ENCODE data around the gene MYCN.

The MYCN gene

DNA sequence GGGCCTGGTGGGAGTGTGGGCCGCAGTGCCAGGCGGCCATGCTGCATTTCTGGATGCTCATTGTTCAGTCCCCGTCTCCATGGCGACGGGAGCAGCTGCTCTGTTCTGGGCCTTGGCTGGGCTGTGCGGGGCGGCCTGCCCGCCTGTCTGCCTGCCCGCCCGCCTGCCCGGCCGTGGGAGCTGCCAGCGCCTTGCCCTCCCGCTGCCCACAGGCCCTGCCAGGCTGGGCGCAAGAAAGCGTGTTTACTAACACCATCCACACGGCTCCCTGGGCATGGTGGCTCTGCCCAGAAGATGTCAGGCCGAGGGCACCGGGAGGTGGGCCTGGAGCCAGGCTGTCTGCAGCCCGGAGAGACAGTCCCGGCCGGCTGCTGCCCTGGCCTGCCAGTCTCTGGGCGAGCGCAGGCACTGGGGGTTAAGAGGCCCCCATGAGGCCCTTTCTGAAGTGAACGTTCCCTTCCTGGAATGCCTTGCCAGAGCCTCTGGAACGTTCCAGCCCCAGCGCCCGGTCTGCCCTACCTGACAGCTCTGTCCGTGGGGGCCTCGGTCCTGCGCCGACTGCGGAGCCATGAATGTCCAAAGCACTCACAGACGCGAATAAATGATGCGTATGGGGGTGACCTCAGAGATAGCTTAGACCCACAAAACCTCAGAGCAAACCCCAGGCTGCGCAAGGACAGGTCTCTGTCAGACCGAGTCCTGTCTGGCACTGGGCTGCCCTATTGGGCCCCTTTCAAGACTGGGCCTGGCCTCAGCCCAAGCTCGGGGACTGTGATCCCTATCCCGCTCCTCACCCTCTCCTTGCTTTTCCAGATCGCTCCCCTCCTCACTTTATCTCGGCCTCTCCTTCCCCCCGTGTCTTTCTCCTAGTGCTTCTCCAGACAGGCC lies 44.3 kb downstream of the MYCN start:
- no peak overlapping the region for H3K4me2 ChIP-seq (ENCODE audit: low read depth, low read length, poor library complexity, severe bottlenecking)
- H3K9me3 ChIP-seq (ENCODE audit: insufficient read depth, low read length) = no peaks in the 10 kb centered on the region
- H3K9ac ChIP-seq (ENCODE audit: low read length) = no peak overlapping the region
- no peaks in the 10 kb centered on the region for H3K79me2 ChIP-seq (ENCODE audit: insufficient read depth, low read length)
- no peaks in the 10 kb centered on the region for H3F3A ChIP-seq (ENCODE audit: insufficient read depth)
- H3K27me3 ChIP-seq (ENCODE audit: low read length) = no peaks in the 10 kb centered on the region
- H2AFZ ChIP-seq (ENCODE audit: low read depth, low read length, severe bottlenecking) = no peak overlapping the region
- H3K36me3 ChIP-seq (ENCODE audit: low read length) = no peaks in the 10 kb centered on the region
- TF ChIP-seq EZH2phosphoT487 (conservative IDR thresholded peaks at IDR 0.05; ENCODE audit: low read length) (no peak), CTCF (IDR thresholded peaks at IDR 0.05; ENCODE audit: insufficient read depth, low read length, poor library complexity, severe bottlenecking) (no peak)
- no peaks in the 10 kb centered on the region for H4K20me1 ChIP-seq (ENCODE audit: low read depth, low read length)
- no peaks in the 10 kb centered on the region for H3K9me2 ChIP-seq (replicated peaks; ENCODE audit: insufficient read depth, low read length)
- no peak overlapping the region for H3K27ac ChIP-seq (ENCODE audit: low read depth, low read length)
- no peak overlapping the region for H3K4me3 ChIP-seq (ENCODE audit: insufficient read depth, low read length, poor library complexity, severe bottlenecking)

GRCh38 chr2:15985531-15985930 lies 45.2 kb downstream of the MYCN start:
- Histone ChIP-seq H3K9me2 (replicated peaks; ENCODE audit: insufficient read depth, low read length) (no peaks in the 10 kb centered on the region), H3K27me3 (ENCODE audit: low read length) (no peaks in the 10 kb centered on the region), H3K9me3 (ENCODE audit: insufficient read depth, low read length) (no peaks in the 10 kb centered on the region), H4K20me1 (ENCODE audit: low read depth, low read length) (no peaks in the 10 kb centered on the region), H2AFZ (ENCODE audit: low read depth, low read length, severe bottlenecking) (no peak overlapping the region), H3K79me2 (ENCODE audit: insufficient read depth, low read length) (no peaks in the 10 kb centered on the region), H3K36me3 (ENCODE audit: low read length) (no peaks in the 10 kb centered on the region), H3K4me3 (ENCODE audit: insufficient read depth, low read length, poor library complexity, severe bottlenecking) (no peak overlapping the region), H3K9ac (ENCODE audit: low read length) (no peak overlapping the region), H3K27ac (ENCODE audit: low read depth, low read length) (no peak overlapping the region), H3F3A (ENCODE audit: insufficient read depth) (no peaks in the 10 kb centered on the region), H3K4me2 (ENCODE audit: low read depth, low read length, poor library complexity, severe bottlenecking) (no peak overlapping the region)
- TF ChIP-seq EZH2phosphoT487 (conservative IDR thresholded peaks at IDR 0.05; ENCODE audit: low read length) = no peak
- TF ChIP-seq CTCF (IDR thresholded peaks at IDR 0.05; ENCODE audit: insufficient read depth, low read length, poor library complexity, severe bottlenecking) = no peak

DNA sequence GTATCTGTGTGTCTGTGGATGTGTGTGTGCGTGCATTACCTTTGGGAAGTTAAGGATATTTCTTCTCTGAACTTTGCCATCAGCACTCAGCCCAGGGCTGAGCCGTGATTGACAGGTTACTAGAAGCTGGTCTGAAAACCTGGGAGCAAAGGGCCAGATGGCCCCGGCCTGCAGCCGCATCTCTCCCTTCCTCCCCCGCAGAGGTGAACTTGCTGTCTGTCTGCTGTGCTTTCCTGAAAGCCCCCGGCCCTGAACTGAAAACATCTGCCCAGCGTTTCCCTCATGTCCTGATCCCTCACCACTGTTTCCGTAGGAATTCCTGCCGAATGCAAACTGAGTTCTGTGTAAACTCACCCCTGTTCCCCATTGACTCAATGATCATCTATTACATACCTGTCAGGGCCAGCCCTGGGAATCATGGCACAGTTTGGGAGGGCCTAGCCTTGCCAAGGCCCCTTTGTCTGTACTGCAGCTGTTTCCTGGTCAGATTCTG lies 45.8 kb downstream of the MYCN start:
- Histone ChIP-seq H3K4me2 (ENCODE audit: low read depth, low read length, poor library complexity, severe bottlenecking) (no peak overlapping the region), H3K36me3 (ENCODE audit: low read length) (no peaks in the 10 kb centered on the region), H2AFZ (ENCODE audit: low read depth, low read length, severe bottlenecking) (no peak overlapping the region), H3K27ac (ENCODE audit: low read depth, low read length) (no peak overlapping the region), H3F3A (ENCODE audit: insufficient read depth) (no peaks in the 10 kb centered on the region), H3K9ac (ENCODE audit: low read length) (no peak overlapping the region), H3K79me2 (ENCODE audit: insufficient read depth, low read length) (no peaks in the 10 kb centered on the region), H4K20me1 (ENCODE audit: low read depth, low read length) (no peaks in the 10 kb centered on the region), H3K4me3 (ENCODE audit: insufficient read depth, low read length, poor library complexity, severe bottlenecking) (no peak overlapping the region), H3K27me3 (ENCODE audit: low read length) (no peaks in the 10 kb centered on the region), H3K9me3 (ENCODE audit: insufficient read depth, low read length) (no peaks in the 10 kb centered on the region), H3K9me2 (replicated peaks; ENCODE audit: insufficient read depth, low read length) (no peaks in the 10 kb centered on the region)
- TF ChIP-seq EZH2phosphoT487 (conservative IDR thresholded peaks at IDR 0.05; ENCODE audit: low read length) = no peak
- no peak for TF ChIP-seq CTCF (IDR thresholded peaks at IDR 0.05; ENCODE audit: insufficient read depth, low read length, poor library complexity, severe bottlenecking)
